ENCODE results near the gene SHROOM3.

SHROOM3 gene

DNA sequence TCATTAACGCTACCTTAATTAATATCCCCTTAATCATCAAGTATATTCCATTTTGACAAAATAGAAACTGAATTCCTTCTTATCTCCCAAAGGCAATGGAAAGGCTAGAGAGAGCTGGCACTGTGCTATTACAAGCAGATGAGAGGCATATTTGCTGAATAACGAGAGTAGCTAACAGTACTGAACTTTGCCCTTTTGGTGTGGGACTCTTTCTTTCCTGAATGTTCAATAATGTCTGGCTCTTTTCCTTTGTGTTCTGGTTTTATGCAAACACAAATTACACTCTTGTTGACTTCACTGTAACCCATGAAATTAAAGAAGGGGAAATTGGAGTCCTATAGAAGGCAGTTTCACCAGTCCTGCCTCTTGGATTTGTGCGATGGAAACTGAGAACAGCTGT is 63.5 kb downstream of the SHROOM3 start:
- no peak for DNase-seq

DNA sequence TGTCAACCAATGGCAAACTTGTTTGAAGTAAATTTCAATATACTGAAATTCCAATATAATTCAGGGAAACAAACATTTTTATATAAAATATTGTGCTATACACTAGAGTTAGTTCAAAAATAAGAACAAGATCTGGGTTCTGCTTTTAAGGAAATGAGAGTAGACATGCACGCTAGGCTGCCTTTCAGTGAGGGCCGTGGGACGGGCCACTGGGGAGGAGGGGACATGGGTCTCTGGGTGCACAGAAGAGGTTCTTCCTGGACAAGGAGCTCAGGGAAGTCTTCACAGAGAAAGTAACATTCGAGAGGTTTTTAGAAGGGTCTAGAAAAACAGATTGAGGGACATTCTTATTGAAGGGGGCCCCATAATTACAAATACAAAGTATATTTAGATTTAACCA is 64.4 kb downstream of the SHROOM3 start:
- DNase-seq = no peak

DNA sequence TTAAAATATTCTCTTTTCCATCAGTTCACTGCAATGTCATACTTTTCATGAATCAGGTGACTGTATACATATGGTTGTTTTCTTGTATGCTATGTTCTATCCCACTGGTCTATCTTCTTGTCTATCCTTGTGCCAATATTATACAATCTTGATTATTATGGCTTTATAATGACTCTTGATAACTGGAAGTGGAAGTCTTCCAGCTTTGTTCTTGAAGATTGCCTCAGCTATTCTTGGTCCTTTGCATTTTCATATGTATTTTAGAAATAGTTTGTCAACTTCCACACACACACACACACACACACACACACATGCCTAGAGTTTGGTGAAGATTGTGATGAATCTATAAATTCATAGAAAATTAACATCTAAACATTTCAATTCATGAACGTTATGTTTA is 67.9 kb downstream of the SHROOM3 start:
- DNase-seq = no peak

DNA sequence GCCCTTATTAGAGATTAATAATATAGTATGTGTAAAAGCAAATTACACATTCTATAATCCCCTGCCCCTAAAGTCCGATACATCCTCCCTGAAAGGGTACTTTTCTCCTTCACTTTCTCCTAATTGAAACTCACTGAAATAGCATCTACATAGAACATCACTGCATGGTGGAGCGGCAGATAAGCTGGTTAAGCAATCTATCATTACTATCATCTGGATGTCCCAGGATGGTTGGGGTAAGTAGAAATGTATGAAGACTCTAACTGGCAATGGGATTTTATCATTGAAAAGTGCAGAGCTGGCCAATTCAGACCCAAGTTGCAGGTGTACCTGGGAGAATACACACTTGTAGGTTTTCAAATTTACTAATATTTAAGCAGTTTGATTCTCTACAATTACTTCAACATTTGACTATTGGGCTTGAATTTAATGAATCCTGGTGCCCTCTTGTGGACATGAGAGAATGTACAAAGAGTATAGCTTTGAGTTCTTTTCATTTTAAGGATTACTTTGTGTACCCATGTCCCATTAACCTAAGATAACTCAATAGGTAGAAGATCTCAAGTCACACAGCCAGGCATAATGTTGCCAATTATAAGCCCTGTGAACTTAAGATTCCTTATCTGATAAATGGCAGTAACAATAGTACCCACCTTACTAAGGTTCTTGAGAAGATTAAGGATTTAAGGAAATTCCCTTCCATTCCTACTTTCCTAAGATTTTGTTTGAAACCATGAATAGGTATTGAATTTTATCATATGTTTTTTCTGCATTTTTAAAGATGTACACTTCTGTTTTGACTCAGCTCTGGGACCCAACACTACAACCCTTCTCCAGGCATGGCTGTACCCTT is 69.8 kb downstream of the SHROOM3 start:
- no peak for DNase-seq

DNA sequence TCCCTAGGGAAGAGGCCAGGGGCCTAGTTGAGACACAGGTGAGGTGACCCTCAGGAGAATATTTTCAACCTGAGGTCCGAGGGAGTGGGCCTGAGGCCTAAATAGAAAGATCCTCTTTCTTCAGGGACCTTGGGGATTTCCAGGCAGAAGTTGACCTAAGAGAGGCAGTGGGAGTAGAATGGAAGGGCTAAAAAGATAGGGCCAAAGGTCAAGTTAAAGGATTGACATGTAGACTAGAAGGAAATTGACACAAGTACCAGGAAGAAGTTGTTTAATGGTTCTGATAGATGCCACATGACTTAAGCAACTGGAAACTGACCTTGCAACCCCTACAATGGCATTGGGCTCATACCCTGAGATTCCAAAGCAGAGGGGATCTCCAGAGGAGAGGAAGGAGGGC is 76.9 kb downstream of the SHROOM3 start:
- DNase-seq = no peak

DNA sequence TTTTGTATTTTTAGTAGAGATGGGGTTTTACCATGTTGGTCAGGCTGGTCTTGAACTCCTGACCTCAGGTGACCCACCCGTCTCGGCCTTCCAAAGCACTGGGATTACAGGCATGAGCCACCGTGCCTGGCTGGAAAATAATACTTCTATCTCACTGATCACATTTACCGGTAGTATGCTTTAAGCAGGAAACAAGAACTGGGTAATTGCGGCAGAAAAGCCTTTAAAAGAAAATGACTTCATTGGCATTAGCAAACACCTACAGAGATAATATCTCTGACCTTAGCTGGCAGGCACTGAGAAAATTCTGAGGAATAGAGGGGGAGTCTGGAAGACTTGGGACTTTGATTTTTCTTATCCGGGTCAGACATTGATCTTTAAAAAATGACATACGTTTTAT is 78.5 kb downstream of the SHROOM3 start:
- no peak for DNase-seq

DNA sequence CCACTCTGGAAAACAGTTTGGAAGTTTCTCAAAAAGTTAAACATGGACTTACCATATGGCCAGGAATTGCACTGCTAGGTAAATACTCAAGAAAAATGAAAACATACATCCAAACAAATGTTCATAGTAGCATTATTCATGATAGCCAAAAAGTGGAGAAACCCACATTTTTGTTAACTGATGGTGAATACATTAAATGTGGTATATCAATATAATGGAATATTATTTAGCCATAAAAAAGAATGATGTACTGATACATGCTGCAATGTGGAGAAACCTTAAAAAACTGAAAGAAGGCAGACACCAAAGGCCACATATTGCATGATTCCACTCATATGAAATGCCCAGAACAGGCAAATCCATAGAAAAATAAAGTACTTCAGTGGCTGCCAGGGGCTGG is 79.1 kb downstream of the SHROOM3 start:
- DNase-seq = no peak

DNA sequence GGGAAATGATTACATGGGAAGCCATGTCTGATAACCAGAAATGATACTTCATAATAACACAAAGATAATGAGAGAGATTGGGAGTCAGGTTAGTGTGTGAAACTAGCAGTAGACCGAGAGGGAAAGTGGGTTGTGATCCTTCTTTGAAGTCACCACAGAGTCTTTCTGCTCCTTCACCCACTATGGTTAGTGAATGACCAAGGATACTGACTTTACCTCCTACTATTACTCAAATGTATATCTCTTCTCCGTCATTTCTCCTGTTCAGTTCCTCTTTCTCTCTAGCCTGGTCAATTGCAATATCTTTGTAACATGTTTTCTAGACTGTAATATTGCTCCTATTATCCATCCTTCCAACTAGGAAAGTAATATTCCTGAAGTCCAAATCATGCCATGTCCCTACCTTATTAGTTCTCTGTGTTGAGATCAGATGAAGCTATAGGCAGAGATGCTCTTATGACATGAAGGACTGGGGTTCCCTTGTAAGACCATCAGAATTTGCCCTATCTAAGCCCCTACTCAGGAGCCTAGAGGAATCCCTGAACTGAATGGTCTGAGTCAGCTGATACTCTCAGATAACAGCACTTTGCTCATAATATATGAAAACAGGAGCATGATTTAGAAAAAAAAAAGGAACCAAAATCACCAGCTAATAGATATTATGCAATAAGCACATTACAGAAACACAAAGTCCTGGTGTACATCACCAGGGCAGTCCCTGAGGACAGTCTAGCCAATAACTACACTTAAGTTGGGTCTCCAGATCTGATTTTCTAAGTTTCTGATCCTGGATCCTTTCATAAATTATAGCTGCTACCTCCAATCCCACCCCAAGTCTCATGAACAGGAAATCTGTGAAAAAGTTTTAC is 81.2 kb downstream of the SHROOM3 start:
- DNase-seq = no peak

DNA sequence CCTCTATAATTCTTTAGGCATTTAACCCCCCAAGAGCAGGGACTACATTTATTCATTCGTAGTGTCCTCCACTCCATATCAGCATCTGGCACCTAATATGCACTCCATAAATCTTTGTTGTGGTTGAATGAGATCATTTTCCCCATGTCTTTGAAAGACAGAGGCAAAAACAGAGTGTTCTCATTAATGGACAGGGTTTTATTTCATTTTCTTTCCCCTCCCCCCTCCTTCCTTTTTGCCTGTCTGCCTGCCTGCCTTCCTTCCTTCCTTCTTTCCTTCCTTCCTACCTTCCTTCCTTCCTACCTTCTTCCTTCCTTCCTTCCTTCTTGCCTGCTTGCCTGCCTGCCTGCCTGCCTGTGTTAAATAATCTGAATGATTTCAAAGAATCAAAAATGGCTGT is 83.2 kb downstream of the SHROOM3 start:
- no peak for DNase-seq

DNA sequence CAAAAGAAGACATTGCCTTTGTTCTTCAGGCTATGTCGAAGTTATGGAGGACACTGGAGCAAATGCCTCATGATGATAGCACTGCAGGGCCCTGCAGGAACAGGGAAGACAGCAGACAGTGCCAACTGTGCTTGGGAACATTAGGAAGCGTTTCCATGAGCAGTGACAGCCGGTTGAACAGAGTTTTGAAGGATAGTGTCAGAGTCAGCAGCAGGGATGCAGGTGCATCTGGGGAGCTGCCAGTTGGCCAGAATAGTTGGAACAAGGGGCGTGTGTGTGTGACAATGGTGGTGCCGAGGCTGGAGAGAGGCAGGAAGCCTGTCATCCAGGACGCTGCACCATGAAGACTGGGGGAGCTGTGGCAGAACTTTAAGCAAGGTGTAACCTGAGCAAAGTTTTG is 88.6 kb downstream of the SHROOM3 start:
- DNase-seq = no peak

DNA sequence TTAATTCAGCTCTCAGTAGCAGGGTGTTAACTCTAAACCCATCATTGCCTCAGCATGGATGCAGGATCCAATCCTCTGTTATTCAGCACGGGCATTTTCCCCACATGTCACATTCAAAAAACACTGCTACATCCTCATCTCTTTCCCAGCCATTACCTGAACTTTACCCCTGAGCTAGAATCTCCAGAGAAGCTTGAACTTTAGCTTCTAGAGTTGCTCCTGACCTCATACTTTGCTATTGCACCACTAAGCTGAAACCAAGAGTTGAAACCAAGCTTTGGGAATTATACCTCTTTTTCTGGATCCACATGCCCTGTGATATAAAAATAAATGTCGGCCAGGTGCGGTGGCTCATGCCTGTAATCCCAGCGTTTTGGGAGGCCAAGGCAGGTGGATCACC is 90.7 kb downstream of the SHROOM3 start:
- DNase-seq = no peak

DNA sequence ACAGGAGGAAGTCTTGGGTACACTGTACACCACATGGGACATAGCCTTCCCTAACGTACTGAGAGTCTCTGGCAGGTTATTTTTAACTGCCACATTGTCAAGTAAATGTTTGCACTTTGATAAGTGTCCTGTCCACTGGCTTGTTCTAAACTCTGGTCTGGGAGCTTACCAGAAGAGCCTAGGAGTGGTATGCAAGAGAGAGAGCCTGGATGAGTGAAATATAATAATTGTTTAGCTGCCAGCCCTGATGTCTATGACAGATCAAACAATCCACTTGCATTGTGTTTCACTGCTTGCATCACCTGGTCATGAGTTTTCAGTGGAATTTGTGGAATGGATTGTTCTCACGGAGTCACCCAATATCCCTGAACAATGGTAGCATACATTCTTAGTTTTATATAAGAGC is 91.6 kb downstream of the SHROOM3 start:
- no peak for DNase-seq

DNA sequence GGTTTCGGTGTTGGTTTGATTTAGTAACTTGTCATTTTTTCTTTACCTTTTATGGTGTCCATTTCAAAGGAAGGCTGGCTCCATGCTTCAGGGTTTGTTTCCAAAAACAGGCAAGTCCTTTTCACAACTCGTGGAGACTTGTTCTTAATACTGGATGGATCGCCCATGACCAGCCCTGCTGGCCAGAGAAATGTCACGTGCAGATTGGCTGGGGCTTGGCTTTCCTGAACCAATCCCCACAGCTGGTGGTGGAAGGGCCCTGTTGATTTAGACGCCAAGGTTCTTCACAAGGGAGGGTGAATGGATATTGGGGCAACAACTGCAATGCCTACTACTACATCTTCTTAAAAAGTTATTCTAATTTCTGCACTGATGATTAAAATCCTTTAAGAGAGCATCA is 92.6 kb downstream of the SHROOM3 start:
- DNase-seq = no peak

DNA sequence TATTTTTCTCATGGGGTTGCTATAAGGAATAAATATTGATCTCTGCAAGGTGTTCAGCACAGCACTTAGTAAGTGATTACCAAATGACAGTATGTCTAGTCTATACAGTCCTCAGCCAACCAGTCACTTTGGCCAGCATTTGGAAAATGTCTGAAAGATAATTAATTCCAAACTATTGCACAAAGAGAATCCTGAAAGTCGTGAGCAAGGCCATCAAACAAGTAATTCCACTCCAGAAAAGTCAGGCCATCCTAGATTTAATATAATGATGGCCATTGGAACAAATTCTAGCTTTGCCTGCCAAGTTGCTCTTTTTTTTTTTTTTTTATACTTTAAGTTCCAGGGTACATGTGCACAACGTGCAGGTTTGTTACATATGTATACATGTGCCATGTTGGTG is 96.6 kb downstream of the SHROOM3 start:
- no peak for DNase-seq

DNA sequence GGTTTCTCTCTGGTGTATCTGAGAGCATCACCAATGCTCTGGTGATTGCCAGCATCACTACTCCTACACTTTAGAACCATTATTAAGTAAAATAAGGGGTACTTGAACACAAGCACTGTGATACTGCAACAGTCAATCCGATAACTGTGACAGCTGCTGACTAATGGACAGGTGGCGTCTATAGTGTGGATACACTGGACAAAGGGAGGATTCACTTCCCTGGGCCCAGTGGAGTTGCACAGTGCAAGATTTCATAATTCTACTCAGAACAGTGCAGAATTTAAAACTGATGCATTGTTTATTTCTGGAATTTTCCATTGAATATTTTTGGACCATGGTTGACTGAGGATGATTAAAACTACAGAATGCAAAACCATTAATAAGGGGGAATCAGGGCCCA is 97.8 kb downstream of the SHROOM3 start:
- DNase-seq = no peak

DNA sequence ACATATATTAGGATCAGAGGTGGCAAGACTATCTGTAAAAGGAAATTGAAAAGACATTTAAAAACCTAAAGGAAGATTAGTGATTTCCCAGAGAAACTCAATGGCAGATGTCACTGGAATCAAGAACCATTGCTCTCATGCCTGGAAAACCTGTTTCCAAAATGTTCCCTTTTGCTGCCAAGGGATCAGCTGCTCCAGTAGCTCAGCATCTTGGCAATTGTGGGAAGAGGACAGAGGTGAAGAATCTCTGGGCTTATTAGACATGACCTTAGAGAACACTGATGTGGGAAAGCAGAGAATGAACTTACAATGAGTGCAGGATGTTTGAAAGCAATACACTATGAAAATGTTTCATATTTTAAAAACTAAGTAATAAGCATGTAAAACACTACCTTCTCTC is 98.3 kb downstream of the SHROOM3 start:
- DNase-seq = no peak

DNA sequence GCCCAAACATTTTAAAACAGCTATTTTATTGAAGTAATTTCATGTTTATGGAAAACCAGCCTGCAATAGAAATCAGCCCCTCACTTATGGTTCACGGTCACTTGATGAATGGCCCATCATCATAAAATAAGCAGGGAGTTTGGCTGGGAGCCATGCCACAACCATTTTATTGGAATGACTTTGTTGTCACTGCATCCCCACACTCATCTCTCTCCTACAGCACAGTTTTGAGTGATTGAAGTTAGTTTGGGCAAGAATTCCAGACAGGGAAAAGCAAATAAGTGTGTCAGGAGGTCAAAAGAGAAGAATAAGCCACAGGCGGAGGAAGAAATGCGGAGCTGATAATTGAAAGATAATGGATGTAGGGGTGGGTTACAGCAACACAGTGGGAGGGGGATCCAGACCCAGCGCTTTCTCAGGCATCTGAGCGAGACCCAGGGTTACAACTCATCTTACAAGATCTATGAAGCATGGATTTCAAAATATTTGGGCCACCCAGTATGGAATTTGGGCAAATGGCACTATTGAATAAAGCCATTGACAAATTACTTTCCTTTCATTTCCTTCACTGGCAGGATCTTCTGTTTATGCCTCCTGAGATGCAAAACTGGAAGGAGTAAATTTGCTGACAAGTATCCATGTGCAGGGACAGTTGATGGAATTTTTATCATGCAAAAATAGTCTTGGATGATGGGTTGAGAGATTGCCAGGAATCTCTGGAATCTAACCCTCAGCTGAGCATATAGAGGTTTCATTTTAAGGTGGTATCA is 100.8 kb downstream of the SHROOM3 start:
- no peak for DNase-seq

DNA sequence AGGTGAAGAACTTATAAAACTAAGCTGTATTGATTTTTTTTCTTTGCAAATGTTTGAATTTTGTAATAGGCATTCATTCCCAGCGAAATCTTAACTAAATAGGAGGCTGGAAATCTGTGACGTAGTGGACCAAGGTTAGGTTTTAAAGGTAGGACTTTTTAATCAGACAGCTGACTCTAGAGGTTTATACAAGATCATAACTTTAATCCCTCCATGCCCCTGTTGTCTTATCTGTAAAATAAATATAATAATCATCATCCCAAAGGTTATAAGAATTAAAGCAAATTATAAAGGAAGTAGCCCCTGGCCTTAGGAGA is 101.3 kb downstream of the SHROOM3 start:
- DNase-seq = no peak

DNA sequence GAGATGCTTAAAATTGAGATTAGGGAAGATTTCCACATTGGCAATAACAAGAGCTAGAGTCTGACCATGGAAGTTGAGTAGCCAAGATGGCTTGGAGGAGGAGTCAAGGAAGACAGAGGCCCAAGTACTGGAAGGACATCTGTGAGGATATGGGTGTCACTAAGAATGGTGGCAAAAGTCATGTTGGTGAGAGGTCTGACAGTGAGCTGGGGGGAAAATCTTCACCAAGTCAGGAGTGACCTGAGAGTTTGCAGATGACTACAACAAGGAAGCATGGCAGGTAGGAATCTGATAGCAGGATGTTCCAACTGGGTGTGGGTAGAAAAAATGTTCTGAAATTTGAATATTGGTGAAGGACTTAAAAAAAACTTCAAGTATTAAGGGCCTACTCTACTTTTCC is 103.3 kb downstream of the SHROOM3 start:
- DNase-seq = no peak

DNA sequence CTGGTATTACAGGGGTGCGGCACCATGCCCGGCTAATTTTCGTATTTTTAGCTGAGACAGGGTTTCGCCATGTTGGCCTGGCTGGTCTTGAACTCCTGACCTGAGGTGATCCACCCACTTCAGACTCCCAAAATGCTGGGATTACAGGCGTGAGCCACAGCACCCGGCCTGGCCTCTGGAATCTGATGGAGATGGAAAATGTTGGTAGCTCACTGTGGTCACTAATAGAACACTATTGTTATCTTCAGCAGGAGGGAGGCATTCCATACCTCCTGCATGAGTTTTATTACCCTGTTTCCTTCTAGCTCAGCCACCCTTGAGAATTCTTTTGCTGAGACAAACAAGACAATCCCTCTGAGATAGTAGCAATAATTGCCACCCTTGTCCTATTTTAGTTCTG is 105.0 kb downstream of the SHROOM3 start:
- DNase-seq = no peak

DNA sequence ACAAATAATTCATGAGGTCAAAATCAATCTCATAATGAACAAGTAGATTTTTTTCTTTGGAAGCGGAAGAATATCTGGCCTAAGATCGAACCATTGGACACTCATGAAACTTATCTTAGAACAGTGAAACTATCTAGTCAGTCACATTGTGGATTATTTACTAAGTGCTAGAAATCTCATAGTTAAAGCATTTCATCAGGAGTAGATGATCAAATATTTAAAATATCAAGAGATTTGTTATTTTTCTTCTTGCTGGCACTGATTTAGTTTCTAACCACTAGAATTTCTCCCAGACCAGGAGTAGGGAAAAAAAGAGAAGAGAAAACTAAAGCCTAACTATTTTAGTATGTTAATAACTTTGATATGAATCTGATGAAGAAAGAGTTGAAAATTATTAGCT is 105.5 kb downstream of the SHROOM3 start:
- no peak for DNase-seq

DNA sequence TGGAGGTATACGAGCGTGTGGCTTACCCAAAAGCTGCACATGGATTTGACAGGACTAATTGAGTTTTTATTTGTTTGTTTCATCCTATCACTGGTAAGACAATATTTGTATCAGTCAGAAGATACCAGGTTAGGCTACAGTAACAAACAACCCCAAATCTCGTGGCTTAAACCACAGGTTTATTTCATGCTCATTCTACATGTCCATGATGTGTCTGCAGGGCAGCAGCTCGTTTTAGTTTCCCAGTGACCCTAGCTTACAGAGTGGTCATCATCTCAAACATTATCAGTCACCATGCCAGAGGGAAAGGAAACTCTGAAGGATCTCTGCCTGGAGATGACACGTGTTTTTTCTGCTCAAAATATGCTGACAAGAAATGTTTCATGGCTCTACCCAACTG is 108.3 kb downstream of the SHROOM3 start:
- DNase-seq = no peak

DNA sequence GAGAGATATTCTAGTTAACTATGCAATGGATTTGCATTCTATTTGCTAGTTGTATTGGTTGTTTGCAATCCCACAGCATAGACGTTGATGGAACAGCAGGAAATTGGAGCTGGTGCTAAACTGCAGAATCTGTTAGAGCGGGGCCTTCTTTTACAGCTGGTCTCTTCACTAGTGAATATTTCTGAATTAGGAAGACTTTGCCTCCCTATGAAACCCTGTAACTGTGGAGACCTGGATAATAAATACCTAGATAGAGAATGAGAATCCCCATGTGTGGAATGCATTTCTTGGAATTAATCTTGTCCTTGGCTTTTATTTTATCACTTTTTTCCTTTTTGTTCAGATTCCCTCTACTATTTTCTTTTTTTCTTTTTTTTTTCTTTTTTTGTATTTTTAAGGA is 109.7 kb downstream of the SHROOM3 start:
- no peak for DNase-seq

All from activated naive CD4-positive, alpha-beta T cell treated with anti-CD3 and anti-CD28 coated beads, Interleukin-2, amount 50 U/mL, for 16 hours (primary cell).